ENCODE measurements around the gene PNPLA6. TPM values are rescaled to one million over a fixed set of nuclear protein-coding genes. Genes with fewer than 3 reads are reported as not detected.

Gene PNPLA6
- polyA plus RNA-seq, 3 donors = 11.2 to 178 (median 14.4) TPM

- Histone ChIP-seq H3K4me1 (ENCODE audit: control insufficient read depth in 1 of 2, insufficient read depth in 2 of 2, low read length in 2 of 2) (peaks cover 0 to 5% of the 10 kb centered on the region in 2 donors), H4K20me1 (ENCODE audit: insufficient read depth, low read length) (peaks cover 28% of the 10 kb centered on the region), H2AFZ (ENCODE audit: insufficient read depth, low read depth, low read length, poor library complexity, severe bottlenecking) (no peak overlapping the region), H3K4me3 (replicated peaks in 1 of 3; ENCODE audit: low read depth in 2 of 3, low read length in 3 of 3) (no peak overlapping the region), H3K27ac (ENCODE audit: low read depth in 1 of 2, low read length in 2 of 2) (no peak overlapping the region), H3K27me3 (ENCODE audit: control insufficient read depth in 2 of 2, insufficient read depth in 2 of 2, low read length in 2 of 2) (no peaks in the 10 kb centered on the region), H3K36me3 (replicated peaks in 1 of 2; ENCODE audit: control insufficient read depth in 1 of 2, insufficient read depth in 2 of 2, low read length in 2 of 2) (peaks cover 66 to 79% of the 10 kb centered on the region in 2 donors), H3K79me2 (ENCODE audit: insufficient read depth, low read length) (no peaks in the 10 kb centered on the region), H3K9me3 (replicated peaks in 1 of 2; ENCODE audit: control insufficient read depth in 1 of 2, insufficient read depth in 1 of 2, low read length in 2 of 2) (no peaks in the 10 kb centered on the region), H3K9ac (ENCODE audit: insufficient read depth, low read length, poor library complexity, severe bottlenecking) (no peak overlapping the region), H3K4me2 (replicated peaks; ENCODE audit: extremely low read depth, low read length, poor library complexity, severe bottlenecking) (no peak overlapping the region)
- intact Hi-C loops (cut with micrococcal nuclease) = no loop called here
- TF ChIP-seq, protein P1, sequence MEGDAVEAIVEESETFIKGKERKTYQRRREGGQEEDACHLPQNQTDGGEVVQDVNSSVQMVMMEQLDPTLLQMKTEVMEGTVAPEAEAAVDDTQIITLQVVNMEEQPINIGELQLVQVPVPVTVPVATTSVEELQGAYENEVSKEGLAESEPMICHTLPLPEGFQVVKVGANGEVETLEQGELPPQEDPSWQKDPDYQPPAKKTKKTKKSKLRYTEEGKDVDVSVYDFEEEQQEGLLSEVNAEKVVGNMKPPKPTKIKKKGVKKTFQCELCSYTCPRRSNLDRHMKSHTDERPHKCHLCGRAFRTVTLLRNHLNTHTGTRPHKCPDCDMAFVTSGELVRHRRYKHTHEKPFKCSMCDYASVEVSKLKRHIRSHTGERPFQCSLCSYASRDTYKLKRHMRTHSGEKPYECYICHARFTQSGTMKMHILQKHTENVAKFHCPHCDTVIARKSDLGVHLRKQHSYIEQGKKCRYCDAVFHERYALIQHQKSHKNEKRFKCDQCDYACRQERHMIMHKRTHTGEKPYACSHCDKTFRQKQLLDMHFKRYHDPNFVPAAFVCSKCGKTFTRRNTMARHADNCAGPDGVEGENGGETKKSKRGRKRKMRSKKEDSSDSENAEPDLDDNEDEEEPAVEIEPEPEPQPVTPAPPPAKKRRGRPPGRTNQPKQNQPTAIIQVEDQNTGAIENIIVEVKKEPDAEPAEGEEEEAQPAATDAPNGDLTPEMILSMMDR (IDR thresholded peaks at IDR 0.05) = no peak
- no peak overlapping the region for H3K27ac Mint-ChIP-seq
- H3K36me3 Mint-ChIP-seq = peaks cover 66 to 83% of the 10 kb centered on the region in 2 donors
- DNase-seq = no peak
- H3K4me1 Mint-ChIP-seq = peaks cover 10% of the 10 kb centered on the region
- WGBS (ENCODE audit: insufficient coverage) = 93% methylated on average over 16 of the region's 18 CpGs
- no peak overlapping the region for H3K4me3 Mint-ChIP-seq
- H3K9me3 Mint-ChIP-seq = peaks cover 0 to 3% (median 0%) of the 10 kb centered on the region in 7 donors
- H3K27me3 Mint-ChIP-seq (ENCODE audit: low read depth in 3 of 3) = peaks cover 0 to 4% (median 0%) of the 10 kb centered on the region in 3 donors
Measured at GRCh38 chr19:7558667-7559066, 23.1 kb downstream of the PNPLA6 start.

GRCh38 chr19:7559102-7559501 lies 23.6 kb downstream of the PNPLA6 start:
- peaks cover 0 to 4% (median 0%) of the 10 kb centered on the region in 3 donors for H3K27me3 Mint-ChIP-seq (ENCODE audit: low read depth in 3 of 3)
- no peak overlapping the region for H3K27ac ChIP-seq (ENCODE audit: low read depth in 1 of 2, low read length in 2 of 2)
- peaks cover 0 to 5% of the 10 kb centered on the region in 2 donors for H3K4me1 ChIP-seq (ENCODE audit: control insufficient read depth in 1 of 2, insufficient read depth in 2 of 2, low read length in 2 of 2)
- peaks cover 65 to 74% of the 10 kb centered on the region in 2 donors for H3K36me3 ChIP-seq (replicated peaks in 1 of 2; ENCODE audit: control insufficient read depth in 1 of 2, insufficient read depth in 2 of 2, low read length in 2 of 2)
- H3K9me3 Mint-ChIP-seq = peaks cover 0 to 3% (median 0%) of the 10 kb centered on the region in 7 donors
- TF ChIP-seq, protein P1 (IDR thresholded peaks at IDR 0.05) = no peak
- no peak for DNase-seq
- H3K4me3 ChIP-seq (replicated peaks in 1 of 3; ENCODE audit: low read depth in 2 of 3, low read length in 3 of 3) = no peak overlapping the region
- H3K4me2 ChIP-seq (replicated peaks; ENCODE audit: extremely low read depth, low read length, poor library complexity, severe bottlenecking) = no peak overlapping the region
- peaks cover 10% of the 10 kb centered on the region for H3K4me1 Mint-ChIP-seq
- H3K4me3 Mint-ChIP-seq = no peak overlapping the region
- no peak overlapping the region for H3K9ac ChIP-seq (ENCODE audit: insufficient read depth, low read length, poor library complexity, severe bottlenecking)
- WGBS (ENCODE audit: insufficient coverage) = 70% methylated on average over 4 of the region's 4 CpGs
- no peak overlapping the region for H2AFZ ChIP-seq (ENCODE audit: insufficient read depth, low read depth, low read length, poor library complexity, severe bottlenecking)
- intact Hi-C loops (cut with micrococcal nuclease) = no loop called here
- H3K36me3 Mint-ChIP-seq = peaks cover 64 to 78% of the 10 kb centered on the region in 2 donors
- no peaks in the 10 kb centered on the region for H3K27me3 ChIP-seq (ENCODE audit: control insufficient read depth in 2 of 2, insufficient read depth in 2 of 2, low read length in 2 of 2)
- H3K27ac Mint-ChIP-seq = peak overlapping the region in 2 of 7 donors; percentile 8 to 79
- H4K20me1 ChIP-seq (ENCODE audit: insufficient read depth, low read length) = peaks cover 28% of the 10 kb centered on the region
- no peaks in the 10 kb centered on the region for H3K79me2 ChIP-seq (ENCODE audit: insufficient read depth, low read length)
- no peaks in the 10 kb centered on the region for H3K9me3 ChIP-seq (replicated peaks in 1 of 2; ENCODE audit: control insufficient read depth in 1 of 2, insufficient read depth in 1 of 2, low read length in 2 of 2)

All from CD14-positive monocyte (primary cell).